H1 (cell line): ENCODE measurements around the gene LCE3C. TPM values are rescaled to one million over a fixed set of nuclear protein-coding genes. Genes with fewer than 3 reads are reported as not detected.

Experiments
- KDM1A ChIP-seq: fragments of 200-600, 300-600 bp; sonication (generic); IDR thresholded peaks from 2 replicates; pipeline ENCODE4 v1.7.1; 2016; ENCODE audit warnings: mild to moderate bottlenecking, low read length, borderline replicate concordance
- polyA plus RNA-seq, 7 experiments: library from polyadenylated mRNA; depleted of rRNA in 3 of 7; stranded (reverse) in 5 of 7; unstranded in 2 of 7; fragments of >200 nt in 5 of 7; fragments of 200-250 nt in 2 of 7; gene quantifications; 1 replicate in 5 of 7; 2 replicates in 1 of 7; 4 replicates in 1 of 7; pipeline versions ENCODE4 v1.2.1 to v1.2.3, GENCODE V29; 2011 to 2013; ENCODE audit warnings: missing spikeins in 2 of 7, mixed read lengths in 2 of 7
- total RNA-seq: library from RNA; stranded (reverse); fragmentation: NEBNext Ultra II Directional; extraction: Animal tissue kit (Norgen Biotek cat#: 25700); gene quantifications from 2 replicates; pipeline ENCODE4 v1.2.1, GENCODE V29; 2021

LCE3C gene
- total and polyA plus RNA-seq, 2 of the 8 experiments (the other 6 are each of a cell fraction or from before 2014, with no cell fraction given), result not detected

- TF ChIP-seq KDM1A, result no peak
Measured at GRCh38 chr1:152621993-152622392, 22.0 kb downstream of the LCE3C start (continued).
